ENCODE data around the gene NPHP4. TPM values are rescaled to one million over a fixed set of nuclear protein-coding genes. Genes with fewer than 3 reads are reported as not detected.

Gene NPHP4
- total and polyA plus RNA-seq, 5 donors: 2.8 to 6.0 (median 5.1) TPM

DNA sequence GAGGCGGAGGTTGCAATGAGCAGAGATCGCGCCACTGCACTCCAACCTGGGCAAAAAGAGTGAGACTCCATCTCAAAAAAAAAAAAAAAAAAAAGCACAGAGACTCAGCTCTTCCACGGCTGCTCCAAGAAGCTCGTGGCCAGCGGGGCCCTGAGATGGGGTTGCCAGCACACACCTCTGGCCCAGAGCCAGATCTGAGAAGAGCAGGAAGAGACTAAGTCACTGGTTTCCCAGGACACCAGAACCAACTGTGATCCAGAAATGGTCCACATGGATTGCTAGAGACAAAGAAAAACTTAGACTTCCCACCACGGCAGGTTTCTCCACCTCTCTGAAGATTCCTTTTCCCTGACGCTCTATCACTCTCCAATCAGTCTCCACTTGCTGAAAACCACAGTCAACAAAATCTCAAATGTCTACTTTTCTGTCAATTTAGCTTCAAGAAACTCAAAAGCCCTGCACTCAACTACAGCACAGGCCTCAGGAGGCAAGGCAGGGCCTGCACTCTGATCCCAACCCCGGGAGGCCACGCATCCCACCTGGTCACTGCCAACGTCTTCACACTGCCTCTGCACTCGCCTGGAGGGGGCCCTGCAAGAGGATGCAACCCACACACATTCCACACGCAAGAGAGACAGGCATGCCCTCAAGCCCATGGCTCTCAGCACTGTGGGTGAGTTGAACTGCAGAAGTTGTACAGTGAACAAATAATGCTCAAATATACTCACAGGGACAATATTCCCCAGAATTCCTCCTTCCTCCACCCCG lies 79.0 kb downstream of the NPHP4 start:
- Histone ChIP-seq H3K27me3 (ENCODE audit: control insufficient read depth, insufficient read depth) (no peaks in the 10 kb centered on the region), H3K4me3 (ENCODE audit: low read length) (no peak overlapping the region), H3K9me3 (ENCODE audit: control insufficient read depth, low read length) (no peaks in the 10 kb centered on the region), H3K27ac (ENCODE audit: low read length) (no peak overlapping the region), H3K4me1 (ENCODE audit: control insufficient read depth, insufficient read depth, low read length) (no peaks in the 10 kb centered on the region)
- intact Hi-C loops (cut with DNase I): loop anchor here in 2 of 4 donors (10.0 kb wide), 3 partner anchors 168 to 1258 kb away; partner anchors contain the start of gene AJAP1 (in 1 of the 2)
- DNase-seq (no peak), ATAC-seq (no peak)
- 84% methylated on average over 14 of the region's 14 CpGs for WGBS

DNA sequence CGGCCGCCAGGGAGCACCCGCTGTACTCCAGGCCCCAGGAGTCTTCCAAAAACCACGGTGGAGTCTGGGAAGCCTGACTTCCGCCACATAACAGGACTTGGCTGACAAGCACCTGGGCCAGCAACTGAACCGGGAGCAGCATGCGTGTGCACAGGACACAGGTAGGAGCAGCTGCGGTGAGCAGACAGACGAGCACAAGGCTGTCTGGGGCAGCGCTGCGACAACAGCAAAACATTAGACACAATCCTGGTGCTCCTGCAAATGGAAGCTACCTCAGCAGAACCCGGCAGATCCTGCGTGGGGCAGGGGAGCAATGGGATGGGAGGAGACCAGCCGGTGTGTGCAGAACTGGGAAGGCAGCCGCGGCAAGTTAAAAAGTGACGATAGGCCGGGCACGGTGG lies 80.4 kb downstream of the NPHP4 start:
- intact Hi-C loops (cut with DNase I): loop anchor here in 2 of 4 donors (10.0 kb wide), 3 partner anchors 167 to 1257 kb away; partner anchors contain the start of gene AJAP1 (in 1 of the 2)
- Histone ChIP-seq H3K4me3 (ENCODE audit: low read length) (no peak overlapping the region), H3K27me3 (ENCODE audit: control insufficient read depth, insufficient read depth) (no peaks in the 10 kb centered on the region), H3K9me3 (ENCODE audit: control insufficient read depth, low read length) (no peaks in the 10 kb centered on the region), H3K4me1 (ENCODE audit: control insufficient read depth, insufficient read depth, low read length) (no peaks in the 10 kb centered on the region), H3K27ac (ENCODE audit: low read length) (no peak overlapping the region)
- 96% methylated on average over 19 of the region's 19 CpGs for WGBS
- ATAC-seq: no peak
- no peak for DNase-seq

DNA sequence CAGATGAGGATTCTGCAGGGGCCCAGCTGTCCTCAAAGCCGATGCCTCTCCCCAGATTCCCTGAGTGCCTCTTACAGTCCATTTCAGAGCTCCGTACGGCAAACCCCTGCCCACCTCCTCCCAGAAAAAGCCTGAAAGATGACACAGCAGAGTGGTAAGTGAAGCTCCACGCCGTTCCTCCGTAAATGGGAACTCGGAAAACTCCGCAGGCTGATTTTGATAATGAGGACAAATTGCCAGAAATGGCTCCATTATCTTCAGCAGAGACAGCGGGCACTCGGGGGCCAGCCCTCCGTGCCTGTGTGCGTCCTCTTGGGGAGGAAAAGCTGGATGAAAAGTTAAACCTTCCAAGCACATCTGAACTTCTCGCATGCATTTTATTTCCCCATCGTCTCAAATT lies 81.1 kb downstream of the NPHP4 start:
- Histone ChIP-seq H3K27ac (ENCODE audit: low read length) (no peak overlapping the region), H3K4me3 (ENCODE audit: low read length) (no peak overlapping the region), H3K9me3 (ENCODE audit: control insufficient read depth, low read length) (no peaks in the 10 kb centered on the region), H3K27me3 (ENCODE audit: control insufficient read depth, insufficient read depth) (no peaks in the 10 kb centered on the region), H3K4me1 (ENCODE audit: control insufficient read depth, insufficient read depth, low read length) (no peaks in the 10 kb centered on the region)
- intact Hi-C loops (cut with DNase I): loop anchor here in 2 of 4 donors (10.0 kb wide), 3 partner anchors 166 to 1256 kb away; partner anchors contain the start of gene AJAP1 (in 1 of the 2)
- no peak for ATAC-seq
- no peak for DNase-seq
- WGBS: 81% methylated on average over 14 of the region's 14 CpGs

DNA sequence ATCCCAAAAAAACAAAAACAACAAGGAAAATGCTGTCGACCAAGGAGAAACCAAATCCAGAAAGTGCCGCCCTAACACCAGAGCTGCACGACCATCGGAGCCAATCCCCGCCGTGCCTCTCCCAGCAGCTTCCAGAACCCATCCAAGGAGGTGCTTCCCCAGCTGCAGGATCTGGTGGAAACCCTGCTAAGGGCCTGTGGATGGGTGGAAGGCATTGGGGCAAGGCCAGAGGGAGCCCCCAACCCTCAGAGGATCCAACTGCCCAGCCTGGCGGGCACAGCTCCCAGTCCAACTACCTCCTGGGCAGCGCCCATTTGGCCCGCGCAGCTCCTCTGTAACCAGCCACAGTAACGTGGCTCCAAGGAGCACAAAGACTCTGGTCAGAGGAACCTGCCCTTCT lies 81.6 kb downstream of the NPHP4 start:
- Histone ChIP-seq H3K9me3 (ENCODE audit: control insufficient read depth, low read length) (no peaks in the 10 kb centered on the region), H3K27ac (ENCODE audit: low read length) (no peak overlapping the region), H3K4me3 (ENCODE audit: low read length) (no peak overlapping the region), H3K27me3 (ENCODE audit: control insufficient read depth, insufficient read depth) (no peaks in the 10 kb centered on the region), H3K4me1 (ENCODE audit: control insufficient read depth, insufficient read depth, low read length) (no peaks in the 10 kb centered on the region)
- intact Hi-C loops (cut with DNase I): loop anchor here in 2 of 4 donors (10.0 kb wide), 3 partner anchors 166 to 1256 kb away; partner anchors contain the start of gene AJAP1 (in 1 of the 2)
- ATAC-seq (no peak), DNase-seq (no peak)
- 95% methylated on average over 11 of the region's 11 CpGs for WGBS

DNA sequence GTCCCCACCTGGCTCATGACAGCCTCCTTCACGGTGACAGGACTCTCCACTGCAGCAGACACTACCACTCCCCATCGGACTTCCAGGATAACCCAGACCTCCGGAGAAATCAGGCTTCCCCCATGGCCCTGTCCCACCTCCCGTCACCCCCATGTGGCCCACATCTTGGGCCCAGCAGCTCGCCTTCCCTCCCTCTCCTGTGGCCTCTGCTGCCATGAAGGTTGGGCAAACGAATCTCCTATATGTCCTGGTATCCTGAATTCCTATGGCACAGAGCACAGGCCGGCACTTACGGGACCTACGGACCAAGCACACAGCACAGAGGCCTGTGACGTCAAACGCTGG lies 82.0 kb downstream of the NPHP4 start:
- ATAC-seq: no peak
- intact Hi-C loops (cut with DNase I): loop anchor here in 2 of 4 donors (10.0 kb wide), 3 partner anchors 165 to 1255 kb away; partner anchors contain the start of gene AJAP1 (in 1 of the 2)

GRCh38 chr1:5909576-5910275 lies 82.5 kb downstream of the NPHP4 start:
- H3K27ac ChIP-seq (ENCODE audit: low read length): no peak overlapping the region
- H3K27me3 ChIP-seq (ENCODE audit: control insufficient read depth, insufficient read depth): no peaks in the 10 kb centered on the region
- WGBS: 96% methylated on average over 14 of the region's 14 CpGs
- no peak for DNase-seq
- no peaks in the 10 kb centered on the region for H3K4me1 ChIP-seq (ENCODE audit: control insufficient read depth, insufficient read depth, low read length)
- no peak for ATAC-seq
- no peaks in the 10 kb centered on the region for H3K9me3 ChIP-seq (ENCODE audit: control insufficient read depth, low read length)
- intact Hi-C loops (cut with DNase I): loop anchor here in 2 of 4 donors (10.0 kb wide), 3 partner anchors 165 to 1255 kb away; partner anchors contain the start of gene AJAP1 (in 1 of the 2)
- no peak overlapping the region for H3K4me3 ChIP-seq (ENCODE audit: low read length)

More for the DNA sequence above, 82.0 kb downstream of the NPHP4 start:
- no peaks in the 10 kb centered on the region for H3K9me3 ChIP-seq (ENCODE audit: control insufficient read depth, low read length)
- DNase-seq: no peak
- WGBS: 96% methylated on average over 11 of the region's 11 CpGs
- H3K4me3 ChIP-seq (ENCODE audit: low read length): no peak overlapping the region
- H3K27me3 ChIP-seq (ENCODE audit: control insufficient read depth, insufficient read depth): no peaks in the 10 kb centered on the region
- H3K27ac ChIP-seq (ENCODE audit: low read length): no peak overlapping the region
- H3K4me1 ChIP-seq (ENCODE audit: control insufficient read depth, insufficient read depth, low read length): no peaks in the 10 kb centered on the region

GRCh38 chr1:5908461-5909375 lies 83.5 kb downstream of the NPHP4 start:
- Histone ChIP-seq H3K27ac (ENCODE audit: low read length) (no peak overlapping the region), H3K9me3 (ENCODE audit: control insufficient read depth, low read length) (no peaks in the 10 kb centered on the region), H3K4me1 (ENCODE audit: control insufficient read depth, insufficient read depth, low read length) (no peaks in the 10 kb centered on the region), H3K27me3 (ENCODE audit: control insufficient read depth, insufficient read depth) (no peaks in the 10 kb centered on the region), H3K4me3 (ENCODE audit: low read length) (no peak overlapping the region)
- 94% methylated on average over 35 of the region's 35 CpGs for WGBS
- DNase-seq (no peak), ATAC-seq (no peak)
- intact Hi-C loops (cut with DNase I): no loop called here

DNA sequence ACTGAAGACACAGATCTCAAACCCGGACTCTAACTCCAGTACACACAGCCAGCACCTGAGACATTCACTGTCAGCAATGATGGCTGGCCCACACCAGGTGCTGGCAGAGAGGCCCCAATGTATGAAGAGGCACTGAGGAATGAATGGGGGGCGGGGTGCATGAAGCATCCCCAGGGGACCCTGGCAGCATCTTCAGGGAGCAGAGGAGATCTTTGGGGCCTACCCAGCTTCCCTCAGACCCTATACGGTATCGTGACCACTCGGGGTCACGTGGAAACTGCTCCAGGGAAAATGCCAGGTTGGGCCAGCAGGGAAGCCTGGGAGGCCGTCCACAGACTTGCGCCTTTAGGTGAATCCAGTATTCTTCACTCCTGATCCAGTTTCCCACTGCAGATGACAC lies 84.3 kb downstream of the NPHP4 start:
- Histone ChIP-seq H3K27ac (ENCODE audit: low read length) (no peak overlapping the region), H3K9me3 (ENCODE audit: control insufficient read depth, low read length) (no peaks in the 10 kb centered on the region), H3K4me3 (ENCODE audit: low read length) (no peak overlapping the region), H3K4me1 (ENCODE audit: control insufficient read depth, insufficient read depth, low read length) (no peaks in the 10 kb centered on the region), H3K27me3 (ENCODE audit: control insufficient read depth, insufficient read depth) (no peaks in the 10 kb centered on the region)
- intact Hi-C loops (cut with DNase I): no loop called here
- WGBS: 96% methylated on average over 8 of the region's 8 CpGs
- ATAC-seq (no peak), DNase-seq (no peak)

DNA sequence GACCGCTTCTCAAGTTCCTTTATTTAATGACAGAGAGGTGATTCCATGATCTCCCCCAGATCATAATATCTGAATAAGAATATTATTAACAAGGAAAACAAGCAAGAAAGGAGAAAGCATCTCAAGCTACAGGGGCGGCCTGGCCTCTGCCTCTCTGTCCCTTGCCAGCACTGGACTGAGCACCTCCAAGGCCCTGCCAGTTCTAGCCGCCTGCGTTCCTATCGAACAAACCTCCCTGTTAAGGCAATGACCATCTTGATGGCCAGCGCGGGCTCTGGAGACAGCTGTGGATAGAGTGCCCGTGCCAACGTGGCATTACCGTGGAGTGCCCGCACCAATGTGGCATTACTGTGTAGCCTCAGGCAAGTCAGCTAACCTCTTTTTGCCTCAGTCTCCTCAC lies 84.8 kb downstream of the NPHP4 start:
- 95% methylated on average over 11 of the region's 11 CpGs for WGBS
- Histone ChIP-seq H3K9me3 (ENCODE audit: control insufficient read depth, low read length) (no peaks in the 10 kb centered on the region), H3K4me3 (ENCODE audit: low read length) (no peak overlapping the region), H3K4me1 (ENCODE audit: control insufficient read depth, insufficient read depth, low read length) (no peaks in the 10 kb centered on the region), H3K27ac (ENCODE audit: low read length) (no peak overlapping the region), H3K27me3 (ENCODE audit: control insufficient read depth, insufficient read depth) (no peaks in the 10 kb centered on the region)
- ATAC-seq (no peak), DNase-seq (no peak)
- intact Hi-C loops (cut with DNase I): no loop called here

- Histone ChIP-seq H3K9me3 (ENCODE audit: control insufficient read depth, low read length) (no peaks in the 10 kb centered on the region), H3K4me3 (ENCODE audit: low read length) (no peak overlapping the region), H3K27me3 (ENCODE audit: control insufficient read depth, insufficient read depth) (no peaks in the 10 kb centered on the region), H3K4me1 (ENCODE audit: control insufficient read depth, insufficient read depth, low read length) (no peaks in the 10 kb centered on the region), H3K27ac (ENCODE audit: low read length) (no peak overlapping the region)
- intact Hi-C loops (cut with DNase I): no loop called here
- peak in 1 of 3 donors; percentile 49 for DNase-seq
- 95% methylated on average over 12 of the region's 12 CpGs for WGBS
- no peak for ATAC-seq
Measured at GRCh38 chr1:5906966-5907365, 85.3 kb downstream of the NPHP4 start.
